KOPT-K1 (cell line): ENCODE measurements around the gene RAD51D.
A peak's percentile ranks its signal among the peaks of the same experiment; 100 is the strongest.
"Not testable (repeated sequence)": the region's sequence is repeated elsewhere in the genome, so short reads cannot be mapped to it uniquely, and the experiment has no call there.

Experiments used
- H3K27ac ChIP-seq: fragments of 200-600 bp; sonication (generic); 2 replicates; pipeline ENCODE4 v1.5.1; 2016; ENCODE audit warnings: antibody characterized with exemption, mild to moderate bottlenecking, low read depth, low read length; ENCODE audit not compliant: poor library complexity, severe bottlenecking
- H3K36me3 ChIP-seq: fragments of 200-600 bp; sonication (generic); 2 replicates; pipeline ENCODE4 v1.5.1; 2017; ENCODE audit warnings: antibody characterized with exemption, mild to moderate bottlenecking, low read length, moderate library complexity; ENCODE audit not compliant: insufficient read depth
- H3K9me3 ChIP-seq: fragments of 200-600 bp; sonication (generic); 2 replicates; pipeline ENCODE4 v1.5.1; 2017; ENCODE audit warnings: antibody characterized with exemption, low read length, mild to moderate bottlenecking; ENCODE audit not compliant: insufficient read depth, poor library complexity, severe bottlenecking

RAD51D gene

GRCh38 chr17:35127751-35128514 is 8.3 kb upstream of the RAD51D start:
- no peaks in the 10 kb centered on the region for H3K9me3 ChIP-seq
- H3K27ac ChIP-seq, result no peak overlapping the region

DNA sequence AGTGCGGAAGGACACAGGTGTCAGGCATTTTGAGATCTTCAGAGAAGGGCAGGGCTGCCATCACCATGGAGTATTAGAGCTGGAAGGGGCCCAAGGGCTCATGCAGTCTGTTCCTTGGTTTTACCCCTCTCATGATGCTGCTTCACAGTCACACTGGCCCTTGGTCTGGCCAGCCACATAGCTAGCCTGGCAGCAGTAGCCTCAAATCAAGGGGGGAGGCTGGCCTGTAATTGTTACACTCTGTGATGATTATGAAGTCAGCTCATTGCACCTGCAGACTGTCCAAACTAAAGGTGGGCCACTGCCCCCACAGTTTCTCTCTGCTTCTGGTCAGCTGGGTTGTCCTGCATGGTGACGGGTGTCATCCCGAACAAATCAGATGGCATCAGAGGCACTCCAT is 1.7 kb upstream of the RAD51D start, which contains the start of gene FNDC8:
Gene FNDC8 (plus strand): TSS at position 301 of the 400 bp plus-strand sequence. CDS start 79 bp downstream, at position 380.
- Histone ChIP-seq H3K27ac (no peak within 1 kb of the TSS), H3K9me3 (no peaks in the 10 kb centered on the region), H3K36me3 (0 out of 2 replicates have a peak, but pooled peaks cover 12% of the 10 kb centered on the region)

More at GRCh38 chr17:35127751-35128514, 8.3 kb upstream of the RAD51D start:
- H3K36me3 ChIP-seq, result peaks cover 38% of the 10 kb centered on the region

DNA sequence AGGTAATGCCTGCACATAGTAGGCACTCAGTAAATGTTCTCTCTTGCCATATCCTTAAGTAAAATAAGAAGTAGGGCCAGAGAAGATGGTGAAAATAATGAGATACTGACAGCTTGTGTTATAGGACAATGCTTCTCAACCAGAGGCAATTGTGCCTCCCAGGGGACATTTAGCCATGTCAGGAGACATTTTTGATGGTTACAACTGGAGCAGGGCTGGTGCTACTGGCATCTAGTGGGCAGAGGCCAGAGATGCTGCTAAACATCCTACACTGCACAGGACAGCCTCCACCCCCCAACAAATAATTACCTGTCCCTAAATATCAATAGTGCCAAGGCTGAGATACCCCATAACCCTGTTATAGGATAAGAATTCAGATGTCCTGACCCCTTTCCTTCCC is 1.7 kb downstream of the RAD51D start:
- no peaks in the 10 kb centered on the region for H3K9me3 ChIP-seq

DNA sequence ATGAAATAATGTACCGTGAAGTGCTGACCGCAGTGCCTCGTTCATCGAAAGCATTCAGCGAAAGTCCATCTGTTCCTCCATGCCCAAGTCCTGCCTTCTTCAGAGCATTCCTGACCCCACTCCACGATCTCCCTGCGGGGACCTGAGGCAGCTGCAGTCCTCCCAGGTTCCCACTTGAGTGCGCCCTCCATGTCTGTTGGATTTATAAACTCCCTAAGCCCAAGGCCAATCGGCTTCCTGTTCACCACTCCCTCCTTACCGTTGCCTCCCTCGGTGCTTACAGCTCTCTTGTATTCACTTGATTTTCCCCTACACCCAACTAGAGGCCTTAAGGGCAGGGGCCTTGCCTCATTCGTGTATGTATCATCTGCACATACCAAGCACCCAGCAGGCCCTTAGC is 2.8 kb downstream of the RAD51D start:
- peaks cover 29% of the 10 kb centered on the region; the same call in 1 of the 2 replicates for H3K36me3 ChIP-seq
- no peak overlapping the region for H3K27ac ChIP-seq

More for the DNA sequence above, 1.7 kb downstream of the RAD51D start:
- H3K27ac ChIP-seq, result peak overlapping the region; percentile 88
- peaks cover 24% of the 10 kb centered on the region; the same call in 1 of the 2 replicates for H3K36me3 ChIP-seq

GRCh38 chr17:35110791-35111190 is 8.9 kb downstream of the RAD51D start:
- H3K27ac ChIP-seq, H3K9me3 ChIP-seq: not testable (repeated sequence)
- peaks cover 36% of the 10 kb centered on the region for H3K36me3 ChIP-seq

More for the DNA sequence above, 2.8 kb downstream of the RAD51D start:
- H3K9me3 ChIP-seq, result no peaks in the 10 kb centered on the region

GRCh38 chr17:35104844-35105450 is 14.7 kb downstream of the RAD51D start:
- Histone ChIP-seq H3K27ac (no peak overlapping the region), H3K36me3 (peaks cover 78% of the 10 kb centered on the region)

GRCh38 chr17:35103271-35103670 is 16.4 kb downstream of the RAD51D start:
- Histone ChIP-seq H3K27ac (no peak overlapping the region), H3K9me3 (no peaks in the 10 kb centered on the region), H3K36me3 (peaks cover 93% of the 10 kb centered on the region)

More at GRCh38 chr17:35104844-35105450, 14.7 kb downstream of the RAD51D start:
- H3K9me3 ChIP-seq, result no peaks in the 10 kb centered on the region

GRCh38 chr17:35101725-35102124 is 17.9 kb downstream of the RAD51D start:
- Histone ChIP-seq H3K36me3 (peaks cover 90% of the 10 kb centered on the region), H3K27ac (no peak overlapping the region), H3K9me3 (no peaks in the 10 kb centered on the region)

GRCh38 chr17:35101036-35101435 is 18.6 kb downstream of the RAD51D start:
- H3K36me3 ChIP-seq, result peaks cover 84% of the 10 kb centered on the region
- no peak overlapping the region for H3K27ac ChIP-seq
- no peaks in the 10 kb centered on the region for H3K9me3 ChIP-seq

- Histone ChIP-seq H3K36me3 (peaks cover 72% of the 10 kb centered on the region), H3K9me3 (no peaks in the 10 kb centered on the region), H3K27ac (no peak overlapping the region)
Measured at GRCh38 chr17:35099908-35100307, 19.8 kb downstream of the RAD51D start.

- Histone ChIP-seq H3K36me3 (peaks cover 51% of the 10 kb centered on the region), H3K27ac (no peak overlapping the region), H3K9me3 (no peaks in the 10 kb centered on the region)
Measured at GRCh38 chr17:35097776-35098175, 21.9 kb downstream of the RAD51D start.

DNA sequence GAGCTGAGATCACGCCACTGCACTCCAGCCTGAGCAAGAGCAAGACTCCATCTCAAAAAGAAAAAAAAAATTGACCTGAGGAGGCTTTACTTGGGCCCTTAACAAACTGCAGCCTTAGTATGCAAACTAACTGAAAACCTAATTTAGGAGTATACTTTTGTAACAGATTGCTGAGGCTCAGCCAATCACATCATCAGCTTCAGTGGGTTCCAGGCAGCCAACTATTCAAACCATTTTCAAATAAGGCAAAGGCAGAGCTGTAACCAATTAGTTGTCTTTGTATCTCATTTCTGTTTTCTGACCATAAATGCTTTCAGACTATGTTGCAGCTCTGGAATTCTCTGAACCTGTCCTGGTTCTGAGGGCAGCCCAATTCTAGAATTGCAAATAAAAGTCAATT is 23.9 kb downstream of the RAD51D start:
- H3K36me3 ChIP-seq, result peaks cover 31% of the 10 kb centered on the region
- no peak overlapping the region for H3K27ac ChIP-seq
- no peaks in the 10 kb centered on the region for H3K9me3 ChIP-seq

- H3K9me3 ChIP-seq, result no peaks in the 10 kb centered on the region
- H3K27ac ChIP-seq, result no peak overlapping the region
- peaks cover 22% of the 10 kb centered on the region for H3K36me3 ChIP-seq
Measured at GRCh38 chr17:35094902-35095301, 24.8 kb downstream of the RAD51D start.

DNA sequence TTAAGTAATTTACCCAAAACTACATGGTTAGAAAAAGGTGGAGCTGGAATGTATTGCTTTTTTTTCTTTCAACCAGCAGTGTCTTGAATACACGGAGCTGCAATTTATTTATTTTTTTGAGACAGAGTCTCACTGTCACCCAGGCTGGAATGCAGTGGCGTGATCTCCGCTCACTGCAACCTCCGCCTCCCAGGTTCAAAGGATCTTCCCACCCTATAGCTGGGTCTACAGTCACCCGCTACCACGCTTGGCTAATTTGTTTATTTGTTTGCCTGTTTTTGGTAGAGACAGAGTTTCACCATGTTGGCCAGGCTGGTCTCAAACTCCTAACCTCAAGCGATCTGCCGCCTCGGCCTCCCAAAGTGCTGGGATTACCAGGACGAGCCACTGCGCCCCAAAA is 29.0 kb downstream of the RAD51D start:
- not testable (repeated sequence) for H3K9me3 ChIP-seq, H3K36me3 ChIP-seq, H3K27ac ChIP-seq

- peak overlapping the region; percentile 61 for H3K27ac ChIP-seq
- no peaks in the 10 kb centered on the region for H3K9me3 ChIP-seq
Measured at GRCh38 chr17:35089586-35090296, 29.9 kb downstream of the RAD51D start.

More at GRCh38 chr17:35089586-35090296, 29.9 kb downstream of the RAD51D start:
- no peaks in the 10 kb centered on the region for H3K36me3 ChIP-seq
